Astrocyte (in vitro differentiated cells and primary cell): ENCODE measurements around the gene FRY.

Source experiments
- EZH2 ChIP-seq: IDR thresholded peaks from 2 replicates; pipeline ENCODE4 v1.6.1; 2012; ENCODE audit warnings: mild to moderate bottlenecking, low read length, inconsistent platforms; ENCODE audit not compliant: insufficient read depth
- TF ChIP-seq, protein P1 (sequence below): IDR thresholded peaks from 2 replicates; pipeline ENCODE4 v1.5.1; 2011; ENCODE audit warnings: low read depth, mild to moderate bottlenecking, inconsistent platforms, low read length, moderate library complexity; ENCODE audit not compliant: insufficient read depth

DNA sequence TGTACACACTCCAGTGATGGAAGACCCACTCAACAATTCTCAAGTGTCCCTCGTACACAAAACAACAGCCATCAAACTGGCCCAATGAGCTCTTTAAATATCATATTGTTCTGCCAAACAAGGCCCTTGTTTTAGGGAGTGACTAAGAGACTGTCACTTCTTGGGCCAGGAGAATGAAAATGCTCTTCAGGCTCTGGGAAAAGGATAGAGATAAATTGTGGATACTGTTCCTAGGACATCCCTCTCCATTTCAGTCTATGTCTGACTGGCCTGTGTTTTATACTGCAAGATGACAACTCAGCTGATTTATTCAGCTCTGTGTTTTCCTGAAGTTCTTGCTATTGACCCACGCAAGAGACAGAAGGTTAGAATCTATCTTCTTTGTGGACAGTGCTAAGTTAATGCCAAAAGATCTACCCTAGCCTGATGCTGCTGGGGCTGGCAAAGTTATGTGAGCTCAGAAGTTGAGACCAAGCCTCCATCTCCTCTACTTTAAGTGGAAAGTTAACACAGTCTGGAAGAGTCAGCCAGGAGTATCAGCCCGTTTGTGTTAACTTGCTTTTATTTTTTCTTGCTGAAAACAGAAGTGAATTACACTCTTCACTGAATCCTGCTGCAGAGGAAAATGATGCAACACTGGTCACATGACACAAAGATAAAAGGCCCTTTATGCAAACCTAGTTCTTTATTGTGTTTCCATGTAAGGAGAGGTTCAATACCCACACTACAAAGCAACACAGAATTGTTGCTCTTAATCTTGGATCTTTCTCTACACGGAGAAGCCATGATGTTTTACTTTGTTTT lies 14.6 kb downstream of the FRY start:
- TF ChIP-seq, protein P1, sequence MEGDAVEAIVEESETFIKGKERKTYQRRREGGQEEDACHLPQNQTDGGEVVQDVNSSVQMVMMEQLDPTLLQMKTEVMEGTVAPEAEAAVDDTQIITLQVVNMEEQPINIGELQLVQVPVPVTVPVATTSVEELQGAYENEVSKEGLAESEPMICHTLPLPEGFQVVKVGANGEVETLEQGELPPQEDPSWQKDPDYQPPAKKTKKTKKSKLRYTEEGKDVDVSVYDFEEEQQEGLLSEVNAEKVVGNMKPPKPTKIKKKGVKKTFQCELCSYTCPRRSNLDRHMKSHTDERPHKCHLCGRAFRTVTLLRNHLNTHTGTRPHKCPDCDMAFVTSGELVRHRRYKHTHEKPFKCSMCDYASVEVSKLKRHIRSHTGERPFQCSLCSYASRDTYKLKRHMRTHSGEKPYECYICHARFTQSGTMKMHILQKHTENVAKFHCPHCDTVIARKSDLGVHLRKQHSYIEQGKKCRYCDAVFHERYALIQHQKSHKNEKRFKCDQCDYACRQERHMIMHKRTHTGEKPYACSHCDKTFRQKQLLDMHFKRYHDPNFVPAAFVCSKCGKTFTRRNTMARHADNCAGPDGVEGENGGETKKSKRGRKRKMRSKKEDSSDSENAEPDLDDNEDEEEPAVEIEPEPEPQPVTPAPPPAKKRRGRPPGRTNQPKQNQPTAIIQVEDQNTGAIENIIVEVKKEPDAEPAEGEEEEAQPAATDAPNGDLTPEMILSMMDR: no peak
- no peak for TF ChIP-seq EZH2
